Measurements from ENCODE around the gene TNRC6C.

TNRC6C gene

DNA sequence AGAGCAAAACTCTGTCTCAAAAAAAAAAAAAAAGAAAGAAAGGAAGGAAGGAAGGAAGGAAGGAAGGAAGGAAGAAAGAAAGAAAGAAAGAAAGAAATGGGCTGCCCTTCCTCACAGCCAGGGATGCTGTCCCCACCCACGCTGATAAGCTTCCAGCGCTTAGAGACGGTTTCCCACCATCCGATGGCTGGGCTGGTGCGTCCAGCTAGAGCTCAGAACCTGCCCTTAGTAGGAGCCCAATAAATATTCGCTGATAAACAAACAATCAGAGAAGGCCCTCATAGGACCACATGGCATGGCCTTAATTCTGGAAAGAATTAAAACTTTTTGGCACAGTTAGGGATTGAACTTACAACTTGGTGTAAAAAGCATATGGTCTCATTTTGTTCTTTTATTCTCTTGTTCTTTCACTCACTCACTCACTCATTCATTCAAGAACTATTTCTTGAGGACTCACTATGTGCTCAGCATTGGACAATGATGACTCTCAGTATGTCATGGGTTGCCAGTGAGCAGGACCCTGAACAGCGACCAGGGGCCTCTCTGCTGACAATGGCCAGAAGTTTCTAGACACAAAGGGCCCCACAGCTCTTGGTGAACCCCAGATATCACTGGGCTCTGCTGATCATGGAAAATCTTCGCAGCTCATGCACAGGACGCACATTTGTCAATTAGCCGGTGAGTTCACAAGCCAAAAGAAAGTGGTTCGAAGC, 32.5 kb upstream of the TNRC6C start:
- no peak for TF ChIP-seq ZFP30 (CRISPR knock-in tag; IDR thresholded peaks at IDR 0.05)
- TF ChIP-seq, protein P1, sequence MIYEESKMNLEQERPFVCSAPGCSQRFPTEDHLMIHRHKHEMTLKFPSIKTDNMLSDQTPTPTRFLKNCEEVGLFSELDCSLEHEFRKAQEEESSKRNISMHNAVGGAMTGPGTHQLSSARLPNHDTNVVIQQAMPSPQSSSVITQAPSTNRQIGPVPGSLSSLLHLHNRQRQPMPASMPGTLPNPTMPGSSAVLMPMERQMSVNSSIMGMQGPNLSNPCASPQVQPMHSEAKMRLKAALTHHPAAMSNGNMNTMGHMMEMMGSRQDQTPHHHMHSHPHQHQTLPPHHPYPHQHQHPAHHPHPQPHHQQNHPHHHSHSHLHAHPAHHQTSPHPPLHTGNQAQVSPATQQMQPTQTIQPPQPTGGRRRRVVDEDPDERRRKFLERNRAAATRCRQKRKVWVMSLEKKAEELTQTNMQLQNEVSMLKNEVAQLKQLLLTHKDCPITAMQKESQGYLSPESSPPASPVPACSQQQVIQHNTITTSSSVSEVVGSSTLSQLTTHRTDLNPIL (CRISPR knock-in tag; IDR thresholded peaks at IDR 0.05; ENCODE audit: low read depth) = no peak
- TF ChIP-seq RARB (CRISPR knock-in tag; IDR thresholded peaks at IDR 0.05) = no peak
- no peak for TF ChIP-seq ZNF70 (CRISPR knock-in tag; IDR thresholded peaks at IDR 0.05)
- no peak for TF ChIP-seq PPARA (CRISPR knock-in tag; IDR thresholded peaks at IDR 0.05; ENCODE audit: borderline replicate concordance)
- TF ChIP-seq, protein P2, sequence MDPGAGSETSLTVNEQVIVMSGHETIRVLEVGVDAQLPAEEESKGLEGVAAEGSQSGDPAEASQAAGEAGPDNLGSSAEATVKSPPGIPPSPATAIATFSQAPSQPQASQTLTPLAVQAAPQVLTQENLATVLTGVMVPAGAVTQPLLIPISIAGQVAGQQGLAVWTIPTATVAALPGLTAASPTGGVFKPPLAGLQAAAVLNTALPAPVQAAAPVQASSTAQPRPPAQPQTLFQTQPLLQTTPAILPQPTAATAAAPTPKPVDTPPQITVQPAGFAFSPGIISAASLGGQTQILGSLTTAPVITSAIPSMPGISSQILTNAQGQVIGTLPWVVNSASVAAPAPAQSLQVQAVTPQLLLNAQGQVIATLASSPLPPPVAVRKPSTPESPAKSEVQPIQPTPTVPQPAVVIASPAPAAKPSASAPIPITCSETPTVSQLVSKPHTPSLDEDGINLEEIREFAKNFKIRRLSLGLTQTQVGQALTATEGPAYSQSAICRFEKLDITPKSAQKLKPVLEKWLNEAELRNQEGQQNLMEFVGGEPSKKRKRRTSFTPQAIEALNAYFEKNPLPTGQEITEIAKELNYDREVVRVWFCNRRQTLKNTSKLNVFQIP (CRISPR knock-in tag; IDR thresholded peaks at IDR 0.05; ENCODE audit: borderline replicate concordance, low read depth) = no peak
- TF ChIP-seq, protein P3, sequence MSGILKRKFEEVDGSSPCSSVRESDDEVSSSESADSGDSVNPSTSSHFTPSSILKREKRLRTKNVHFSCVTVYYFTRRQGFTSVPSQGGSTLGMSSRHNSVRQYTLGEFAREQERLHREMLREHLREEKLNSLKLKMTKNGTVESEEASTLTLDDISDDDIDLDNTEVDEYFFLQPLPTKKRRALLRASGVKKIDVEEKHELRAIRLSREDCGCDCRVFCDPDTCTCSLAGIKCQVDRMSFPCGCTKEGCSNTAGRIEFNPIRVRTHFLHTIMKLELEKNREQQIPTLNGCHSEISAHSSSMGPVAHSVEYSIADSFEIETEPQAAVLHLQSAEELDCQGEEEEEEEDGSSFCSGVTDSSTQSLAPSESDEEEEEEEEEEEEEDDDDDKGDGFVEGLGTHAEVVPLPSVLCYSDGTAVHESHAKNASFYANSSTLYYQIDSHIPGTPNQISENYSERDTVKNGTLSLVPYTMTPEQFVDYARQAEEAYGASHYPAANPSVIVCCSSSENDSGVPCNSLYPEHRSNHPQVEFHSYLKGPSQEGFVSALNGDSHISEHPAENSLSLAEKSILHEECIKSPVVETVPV (CRISPR knock-in tag; IDR thresholded peaks at IDR 0.05) = no peak
- no peak for TF ChIP-seq OSR1 (CRISPR knock-in tag; IDR thresholded peaks at IDR 0.05)
- TF ChIP-seq ZNF8 (CRISPR knock-in tag; IDR thresholded peaks at IDR 0.05) = no peak
- TF ChIP-seq ZC3H10 (CRISPR knock-in tag; IDR thresholded peaks at IDR 0.05) = no peak
- no peak for TF ChIP-seq SNAI2 (CRISPR knock-in tag; IDR thresholded peaks at IDR 0.05)
- no peak for TF ChIP-seq ZFP3 (CRISPR knock-in tag; IDR thresholded peaks at IDR 0.05)
- TF ChIP-seq ESRRG (CRISPR knock-in tag; IDR thresholded peaks at IDR 0.05) = no peak
- no peak for TF ChIP-seq BACH2 (CRISPR knock-in tag; IDR thresholded peaks at IDR 0.05; ENCODE audit: borderline replicate concordance)
- TF ChIP-seq, protein P4, sequence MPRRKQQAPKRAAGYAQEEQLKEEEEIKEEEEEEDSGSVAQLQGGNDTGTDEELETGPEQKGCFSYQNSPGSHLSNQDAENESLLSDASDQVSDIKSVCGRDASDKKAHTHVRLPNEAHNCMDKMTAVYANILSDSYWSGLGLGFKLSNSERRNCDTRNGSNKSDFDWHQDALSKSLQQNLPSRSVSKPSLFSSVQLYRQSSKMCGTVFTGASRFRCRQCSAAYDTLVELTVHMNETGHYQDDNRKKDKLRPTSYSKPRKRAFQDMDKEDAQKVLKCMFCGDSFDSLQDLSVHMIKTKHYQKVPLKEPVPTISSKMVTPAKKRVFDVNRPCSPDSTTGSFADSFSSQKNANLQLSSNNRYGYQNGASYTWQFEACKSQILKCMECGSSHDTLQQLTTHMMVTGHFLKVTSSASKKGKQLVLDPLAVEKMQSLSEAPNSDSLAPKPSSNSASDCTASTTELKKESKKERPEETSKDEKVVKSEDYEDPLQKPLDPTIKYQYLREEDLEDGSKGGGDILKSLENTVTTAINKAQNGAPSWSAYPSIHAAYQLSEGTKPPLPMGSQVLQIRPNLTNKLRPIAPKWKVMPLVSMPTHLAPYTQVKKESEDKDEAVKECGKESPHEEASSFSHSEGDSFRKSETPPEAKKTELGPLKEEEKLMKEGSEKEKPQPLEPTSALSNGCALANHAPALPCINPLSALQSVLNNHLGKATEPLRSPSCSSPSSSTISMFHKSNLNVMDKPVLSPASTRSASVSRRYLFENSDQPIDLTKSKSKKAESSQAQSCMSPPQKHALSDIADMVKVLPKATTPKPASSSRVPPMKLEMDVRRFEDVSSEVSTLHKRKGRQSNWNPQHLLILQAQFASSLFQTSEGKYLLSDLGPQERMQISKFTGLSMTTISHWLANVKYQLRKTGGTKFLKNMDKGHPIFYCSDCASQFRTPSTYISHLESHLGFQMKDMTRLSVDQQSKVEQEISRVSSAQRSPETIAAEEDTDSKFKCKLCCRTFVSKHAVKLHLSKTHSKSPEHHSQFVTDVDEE (CRISPR knock-in tag; IDR thresholded peaks at IDR 0.05) = no peak
- TF ChIP-seq TOX (CRISPR knock-in tag; IDR thresholded peaks at IDR 0.05; ENCODE audit: borderline replicate concordance) = no peak
- ATAC-seq = no peak

DNA sequence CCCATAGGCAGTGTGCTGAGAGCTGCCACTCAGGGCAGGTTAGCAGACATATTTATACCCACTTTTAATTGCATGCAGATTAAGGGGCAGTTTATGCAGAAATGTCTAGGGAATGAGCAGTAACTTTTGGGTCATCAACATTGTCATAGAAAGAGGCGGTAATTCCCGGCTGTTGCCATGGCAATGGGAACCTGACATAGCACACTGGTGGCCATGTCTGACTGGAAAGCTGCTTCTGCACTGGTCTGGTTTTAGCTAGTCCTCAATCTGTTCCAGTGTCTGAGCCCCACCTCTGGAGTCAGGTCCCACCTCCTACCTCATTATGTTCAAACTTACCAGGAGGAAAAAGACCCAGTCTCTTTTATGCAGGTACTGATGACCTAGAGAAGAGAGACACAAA, 31.5 kb upstream of the TNRC6C start:
- TF ChIP-seq, protein P5, sequence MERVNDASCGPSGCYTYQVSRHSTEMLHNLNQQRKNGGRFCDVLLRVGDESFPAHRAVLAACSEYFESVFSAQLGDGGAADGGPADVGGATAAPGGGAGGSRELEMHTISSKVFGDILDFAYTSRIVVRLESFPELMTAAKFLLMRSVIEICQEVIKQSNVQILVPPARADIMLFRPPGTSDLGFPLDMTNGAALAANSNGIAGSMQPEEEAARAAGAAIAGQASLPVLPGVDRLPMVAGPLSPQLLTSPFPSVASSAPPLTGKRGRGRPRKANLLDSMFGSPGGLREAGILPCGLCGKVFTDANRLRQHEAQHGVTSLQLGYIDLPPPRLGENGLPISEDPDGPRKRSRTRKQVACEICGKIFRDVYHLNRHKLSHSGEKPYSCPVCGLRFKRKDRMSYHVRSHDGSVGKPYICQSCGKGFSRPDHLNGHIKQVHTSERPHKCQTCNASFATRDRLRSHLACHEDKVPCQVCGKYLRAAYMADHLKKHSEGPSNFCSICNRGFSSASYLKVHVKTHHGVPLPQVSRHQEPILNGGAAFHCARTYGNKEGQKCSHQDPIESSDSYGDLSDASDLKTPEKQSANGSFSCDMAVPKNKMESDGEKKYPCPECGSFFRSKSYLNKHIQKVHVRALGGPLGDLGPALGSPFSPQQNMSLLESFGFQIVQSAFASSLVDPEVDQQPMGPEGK (CRISPR knock-in tag; IDR thresholded peaks at IDR 0.05; ENCODE audit: borderline replicate concordance) = no peak
- TF ChIP-seq RARB (CRISPR knock-in tag; IDR thresholded peaks at IDR 0.05) (no peak), SNAI2 (CRISPR knock-in tag; IDR thresholded peaks at IDR 0.05) (no peak)
- TF ChIP-seq, protein P1 (CRISPR knock-in tag; IDR thresholded peaks at IDR 0.05; ENCODE audit: low read depth) = no peak
- ATAC-seq = no peak

DNA sequence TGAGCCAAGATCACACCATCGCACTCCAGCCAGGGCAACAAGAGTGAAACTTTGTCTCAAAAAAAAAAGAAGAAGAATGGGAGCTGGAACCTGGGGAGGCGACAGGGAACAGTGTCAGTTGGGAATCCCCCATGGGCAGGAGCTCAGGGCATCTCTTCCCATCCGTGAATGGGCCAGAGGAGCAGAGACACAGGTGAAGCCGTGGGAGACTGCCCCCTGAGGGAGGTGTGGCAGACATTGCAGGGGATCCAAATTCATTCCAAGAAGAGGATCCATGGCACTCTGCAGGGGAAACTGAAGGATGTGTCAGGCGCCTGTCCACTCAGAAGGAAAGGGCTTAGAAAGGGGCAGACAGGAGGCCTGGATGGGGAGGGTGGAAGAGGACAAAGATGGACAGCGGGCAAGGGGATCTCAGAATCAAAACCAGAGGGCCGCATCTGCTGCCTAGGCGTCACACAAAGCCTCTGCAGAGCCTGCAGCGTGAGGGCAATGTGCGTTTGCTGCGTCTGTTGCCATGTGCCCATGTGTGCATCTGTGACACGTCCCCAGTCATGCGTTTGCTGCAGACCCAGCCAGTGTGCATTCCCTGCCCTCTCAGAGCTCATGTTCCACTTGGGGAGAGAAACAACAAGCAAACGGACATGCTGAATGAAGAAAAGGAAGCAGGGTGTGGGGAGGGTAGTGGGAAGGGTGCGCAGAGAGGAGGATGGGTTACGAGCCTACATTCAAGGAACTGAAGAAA, 30.6 kb upstream of the TNRC6C start:
- ATAC-seq = no peak
- TF ChIP-seq, protein P2 (CRISPR knock-in tag; IDR thresholded peaks at IDR 0.05; ENCODE audit: borderline replicate concordance, low read depth) = no peak
- TF ChIP-seq, protein P1 (CRISPR knock-in tag; IDR thresholded peaks at IDR 0.05; ENCODE audit: low read depth) = no peak
- TF ChIP-seq PPARA (CRISPR knock-in tag; IDR thresholded peaks at IDR 0.05; ENCODE audit: borderline replicate concordance) (no peak), ISL1 (CRISPR knock-in tag; IDR thresholded peaks at IDR 0.05) (no peak), ARNTL (CRISPR knock-in tag; IDR thresholded peaks at IDR 0.05; ENCODE audit: borderline replicate concordance, low read depth) (no peak), RARB (CRISPR knock-in tag; IDR thresholded peaks at IDR 0.05) (no peak)
- TF ChIP-seq, protein P5 (CRISPR knock-in tag; IDR thresholded peaks at IDR 0.05; ENCODE audit: borderline replicate concordance) = no peak

Measured in SK-N-SH treated with all-trans-retinoic acid at 6 μM for 48 hours (cell line).